Activated naive CD8-positive, alpha-beta T cell treated with anti-CD3 and anti-CD28 coated beads, Interleukin-2, amount 50 U/mL, for 16 hours (primary cell): ENCODE measurements around the gene IRX5.

ENCODE experiments used
- DNase-seq: peaks from one replicate; pipeline ENCODE4 v3.0.0-alpha.2; 2020; ENCODE audit warnings: low read depth, low spot score

IRX5 gene

DNA sequence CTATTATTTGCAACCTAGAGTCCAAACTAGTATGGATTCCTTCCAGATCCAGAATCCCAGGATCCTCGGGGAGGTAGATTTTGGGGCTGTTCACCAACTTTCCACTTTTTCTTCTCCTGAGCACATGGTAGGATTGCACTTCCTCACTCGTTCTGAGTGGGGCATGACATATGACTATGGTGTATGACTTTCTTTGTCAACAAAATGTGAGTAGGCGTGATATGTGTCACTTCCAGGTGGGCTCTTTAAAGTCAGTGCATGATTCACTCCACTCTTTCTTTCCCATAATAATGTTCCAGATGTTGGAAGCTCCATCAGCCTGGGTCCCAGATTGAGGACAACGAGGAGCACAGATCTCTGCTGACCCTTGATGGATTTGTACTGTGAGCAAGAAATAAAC, 21.5 kb downstream of the IRX5 start:
- no peak for DNase-seq

GRCh38 chr16:54953461-54953860, 22.8 kb downstream of the IRX5 start:
- no peak for DNase-seq

DNA sequence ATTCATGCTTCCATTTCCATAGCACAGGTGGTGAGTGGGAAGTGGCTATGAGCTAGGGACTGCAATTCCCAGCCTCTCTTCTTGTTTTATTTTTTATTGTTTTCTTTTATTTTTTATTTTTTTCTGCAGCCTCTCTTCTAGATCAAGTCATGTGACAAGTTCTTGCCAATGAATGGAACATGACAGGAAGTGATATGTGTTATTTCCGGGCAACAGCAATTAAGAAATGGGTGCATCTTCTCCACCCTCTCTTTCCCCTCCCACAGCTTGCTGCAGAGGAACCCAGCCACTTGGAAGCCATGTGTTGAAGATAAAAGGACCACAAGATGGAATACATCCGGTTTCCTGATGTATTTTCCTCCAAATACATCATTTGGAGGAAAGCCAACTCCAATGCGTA, 23.6 kb downstream of the IRX5 start:
- DNase-seq: no peak

- no peak for DNase-seq
Measured at GRCh38 chr16:54955757-54956156, 25.1 kb downstream of the IRX5 start.

GRCh38 chr16:54957403-54958166, 26.9 kb downstream of the IRX5 start:
- no peak for DNase-seq

DNA sequence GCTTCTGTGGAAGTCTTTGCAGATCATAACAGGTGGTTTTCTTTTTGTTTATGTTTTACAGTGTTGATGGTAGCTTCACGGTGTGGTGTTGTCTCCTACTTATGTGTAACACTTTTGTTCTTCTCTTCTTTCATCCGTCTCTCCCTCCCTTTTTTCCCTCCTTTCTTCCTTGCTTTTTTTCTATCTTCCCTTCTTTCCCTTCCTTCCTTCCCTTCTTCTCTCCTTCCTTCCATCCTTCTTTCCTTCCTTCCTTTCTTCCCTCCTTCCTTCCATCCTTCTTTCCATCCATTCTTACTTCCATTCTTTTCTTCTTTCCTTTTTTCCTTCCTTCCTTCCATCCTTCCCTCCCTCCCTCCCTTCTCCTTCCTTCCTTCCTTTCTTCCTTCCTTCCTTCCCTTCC, 31.4 kb downstream of the IRX5 start:
- no peak for DNase-seq

- no peak for DNase-seq
Measured at GRCh38 chr16:54964239-54964638, 33.6 kb downstream of the IRX5 start.

GRCh38 chr16:54965464-54965863, 34.8 kb downstream of the IRX5 start:
- no peak for DNase-seq

DNA sequence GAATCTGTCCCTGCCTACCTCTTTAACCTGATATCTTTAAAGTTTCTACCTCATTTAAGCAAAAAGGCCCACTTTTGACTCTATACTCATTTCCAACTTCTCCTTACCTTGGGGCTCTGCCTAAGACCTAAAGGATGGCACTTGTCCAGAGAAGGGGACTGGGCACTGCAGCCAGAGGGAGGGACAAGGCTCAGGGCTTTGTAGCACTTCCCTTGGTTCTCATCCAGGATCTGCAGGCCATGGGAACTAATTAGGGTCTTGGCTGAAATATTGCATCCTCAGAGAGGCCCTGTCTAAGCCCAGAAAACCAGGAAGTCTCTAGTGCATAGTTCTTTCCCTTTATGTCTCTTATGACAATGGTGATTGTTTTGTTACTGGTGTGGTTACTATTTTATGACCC, 37.3 kb downstream of the IRX5 start:
- no peak for DNase-seq

GRCh38 chr16:54968784-54969183, 38.1 kb downstream of the IRX5 start:
- no peak for DNase-seq

- no peak for DNase-seq
Measured at GRCh38 chr16:54970016-54970415, 39.4 kb downstream of the IRX5 start.

DNA sequence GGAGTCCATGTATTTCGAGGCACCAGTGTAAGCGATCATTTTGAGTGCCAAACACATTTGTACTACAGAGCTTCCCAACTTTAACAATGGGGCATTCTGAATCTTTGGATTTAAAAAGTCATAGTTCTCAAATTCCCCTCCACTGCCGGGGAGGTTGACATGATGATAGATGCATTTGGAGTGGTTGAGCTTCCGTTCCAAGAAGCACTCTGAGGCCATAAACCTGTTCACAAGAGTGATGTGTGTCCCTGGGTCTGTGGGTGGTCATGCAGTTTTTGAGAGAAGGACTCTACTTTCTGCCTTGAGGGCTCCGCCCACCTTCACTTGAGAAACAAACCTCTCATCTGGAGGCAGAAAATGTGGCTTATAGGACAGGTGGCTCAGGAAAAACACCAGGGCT, 43.7 kb downstream of the IRX5 start:
- no peak for DNase-seq

GRCh38 chr16:54976651-54977200, 46.1 kb downstream of the IRX5 start:
- no peak for DNase-seq

- no peak for DNase-seq
Measured at GRCh38 chr16:54977211-54977610, 46.5 kb downstream of the IRX5 start.

DNA sequence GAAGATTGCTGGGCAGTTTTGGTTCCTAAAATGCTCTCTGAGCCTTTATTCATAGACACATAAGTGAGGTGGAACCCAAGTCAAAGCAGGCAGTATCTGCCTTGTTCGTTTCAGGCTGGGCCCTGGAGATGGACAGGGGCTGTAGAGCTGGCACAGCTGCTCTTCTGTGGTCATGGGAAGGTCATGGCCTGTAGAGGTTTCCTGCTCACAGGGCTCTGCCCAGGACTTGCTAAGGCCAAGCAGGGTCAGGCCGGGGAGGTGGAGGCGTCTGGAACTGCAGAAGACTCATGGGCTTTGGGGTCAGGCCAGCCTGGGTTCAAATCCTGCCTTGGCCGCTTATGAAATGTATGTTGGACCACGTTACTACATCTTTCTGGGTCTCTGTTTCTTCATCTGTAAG, 50.2 kb downstream of the IRX5 start:
- no peak for DNase-seq
